WTC11 (cell line): ENCODE data around the gene DENND5A.

Source experiments
- CTCF ChIP-seq: fragments of 200-600 bp; IDR thresholded peaks from 2 replicates; pipeline ENCODE4 v1.8.0; 2022; ENCODE audit warnings: antibody characterized with exemption
- ELF4 ChIP-seq: sonication (generic); formaldehyde crosslinking; IDR thresholded peaks from 2 replicates; pipeline ENCODE4 v1.8.1; 2022; ENCODE audit warnings: low read depth, mild to moderate bottlenecking, moderate library complexity, missing genetic modification reagents
- ETV6 ChIP-seq: sonication (generic); formaldehyde crosslinking; IDR thresholded peaks from 2 replicates; pipeline ENCODE4 v1.8.1; 2022; ENCODE audit warnings: mild to moderate bottlenecking, missing genetic modification reagents
- FOXP4 ChIP-seq: sonication (generic); formaldehyde crosslinking; IDR thresholded peaks from 2 replicates; pipeline ENCODE4 v1.8.0; 2022; ENCODE audit warnings: mild to moderate bottlenecking, missing genetic modification reagents
- JAZF1 ChIP-seq: fragments of 250-450 bp; sonication (Bioruptor Pico); IDR thresholded peaks from 2 replicates; pipeline ENCODE4 v1.9.0; 2021; ENCODE audit warnings: moderate library complexity, mild to moderate bottlenecking, inconsistent platforms
- NFYB ChIP-seq: sonication (generic); formaldehyde crosslinking; conservative IDR thresholded peaks from 2 replicates; pipeline ENCODE4 v1.8.0; 2022; ENCODE audit warnings: low read depth, missing genetic modification reagents
- NR3C1 ChIP-seq: sonication (generic); formaldehyde crosslinking; conservative IDR thresholded peaks from 2 replicates; pipeline ENCODE4 v1.8.1; 2023; ENCODE audit warnings: low read depth, mild to moderate bottlenecking, missing genetic modification reagents
- PREB ChIP-seq: sonication (generic); formaldehyde crosslinking; IDR thresholded peaks from 2 replicates; pipeline ENCODE4 v1.8.1; 2022; ENCODE audit warnings: mild to moderate bottlenecking, missing genetic modification reagents, moderate library complexity, borderline replicate concordance
- SP1 ChIP-seq: sonication (generic); formaldehyde crosslinking; conservative IDR thresholded peaks from 2 replicates; pipeline ENCODE4 v1.8.1; 2022; ENCODE audit warnings: missing genetic modification reagents
- TEAD1 ChIP-seq: sonication (generic); formaldehyde crosslinking; IDR thresholded peaks from 2 replicates; pipeline ENCODE4 v1.8.0; 2022; ENCODE audit warnings: mild to moderate bottlenecking, missing genetic modification reagents
- TEAD4 ChIP-seq: sonication (generic); formaldehyde crosslinking; IDR thresholded peaks from 2 replicates; pipeline ENCODE4 v1.8.0; 2022; ENCODE audit warnings: mild to moderate bottlenecking, missing genetic modification reagents
- USF2 ChIP-seq: sonication (generic); formaldehyde crosslinking; IDR thresholded peaks from 2 replicates; pipeline ENCODE4 v1.8.1; 2023; ENCODE audit warnings: mild to moderate bottlenecking, missing genetic modification reagents, moderate library complexity

GRCh38 chr11:9121469-9121796 lies 143.7 kb downstream of the DENND5A start:
- no peak for TF ChIP-seq FOXP4 (CRISPR knock-in tag)
- TF ChIP-seq CTCF: no peak
- TF ChIP-seq JAZF1: no peak
- TF ChIP-seq NR3C1 (CRISPR knock-in tag): no peak
- TF ChIP-seq SP1 (CRISPR knock-in tag): no peak
- no peak for TF ChIP-seq PREB
- TF ChIP-seq USF2: no peak
- TF ChIP-seq ETV6: no peak
- no peak for TF ChIP-seq ELF4 (CRISPR knock-in tag)
- TF ChIP-seq TEAD1 (CRISPR knock-in tag): no peak
- no peak for TF ChIP-seq NFYB (CRISPR knock-in tag)
- no peak for TF ChIP-seq TEAD4 (CRISPR knock-in tag)
